CD4-positive, alpha-beta T cell treated with Interleukin-1 beta for 1 hour (primary cell): ENCODE measurements around the gene TIMELESS.
"Not testable (repeated sequence)": the region's sequence is repeated elsewhere in the genome, so short reads cannot be mapped to it uniquely, and the experiment has no call there.

ENCODE experiments used
- DNase-seq, 2 donors: peaks; one replicate each; pipeline ENCODE4 v3.0.0-alpha.2; 2020 to 2022

TIMELESS gene

DNA sequence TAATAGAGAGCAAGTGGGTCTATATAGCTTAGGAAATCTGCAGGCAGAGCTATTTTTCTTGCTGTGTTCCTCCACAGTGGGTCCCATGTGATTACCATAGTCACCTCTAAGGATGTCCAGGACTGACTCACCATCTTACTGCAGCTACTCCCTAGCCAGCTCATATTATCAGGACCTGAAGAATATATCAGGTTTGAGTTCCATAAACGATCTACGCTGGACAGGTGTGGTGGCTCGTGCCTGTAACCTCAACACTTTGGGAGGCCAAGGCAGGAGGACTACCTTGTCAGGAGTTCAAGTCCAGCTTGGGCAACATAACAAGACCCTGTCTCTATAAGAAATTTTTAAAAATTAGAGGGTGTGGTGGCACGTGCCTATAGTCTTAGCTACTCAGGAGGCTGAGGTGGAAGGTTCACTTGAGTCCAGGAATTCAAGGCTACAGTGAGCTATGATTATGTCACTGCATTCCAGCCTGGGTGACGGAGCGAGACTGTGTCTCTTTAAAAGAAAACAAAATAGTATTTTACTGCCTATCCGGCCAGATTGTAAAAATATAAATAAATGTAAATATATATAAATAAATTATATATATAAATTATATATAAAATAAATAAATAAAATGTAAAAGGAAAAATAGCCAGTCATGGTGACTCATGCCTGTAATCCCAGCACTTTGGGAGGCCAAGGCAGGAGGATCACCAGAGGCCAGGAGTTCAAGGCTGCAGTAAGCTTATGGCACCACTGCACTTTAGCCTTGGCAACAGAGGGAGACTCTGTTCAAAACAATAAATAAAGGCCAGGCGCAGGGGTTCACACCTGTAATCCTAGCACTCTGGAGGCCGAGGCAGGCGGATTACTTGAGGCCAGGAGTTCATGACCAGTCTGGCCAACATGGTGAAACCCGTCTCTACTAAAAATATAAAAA lies 12.3 kb upstream of the TIMELESS start:
- no peak for DNase-seq

- DNase-seq: no peak
Measured at GRCh38 chr12:56457817-56458216, 8.6 kb upstream of the TIMELESS start.

DNA sequence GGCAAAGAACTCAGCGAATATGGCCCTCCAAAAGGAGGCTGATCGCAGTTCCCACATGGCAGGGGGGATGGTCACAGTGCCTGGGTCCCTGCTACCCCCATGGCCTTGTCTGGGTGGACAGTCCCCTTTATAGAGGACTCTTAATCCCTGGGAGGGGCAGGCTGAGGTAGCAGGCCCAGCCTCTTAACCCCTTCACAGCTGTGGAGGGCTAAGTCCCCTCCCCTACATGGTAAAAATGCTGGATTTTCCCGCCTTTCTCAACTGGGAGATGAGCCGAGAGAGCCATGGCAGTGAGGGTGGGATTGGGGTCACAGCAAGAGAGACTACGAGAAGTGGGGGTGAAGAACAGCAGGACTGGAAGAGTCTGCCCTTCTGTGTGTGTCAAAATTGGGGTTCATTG lies 5.3 kb upstream of the TIMELESS start, which contains the start of gene MIP:
TSS of gene MIP (minus strand) at position 101 of the 400 bp plus-strand sequence. CDS start at position 57, 44 bp downstream.
- DNase-seq: no peak

- no peak for DNase-seq
Measured at GRCh38 chr12:56451147-56451546, 1.9 kb upstream of the TIMELESS start.

- DNase-seq: no peak
Measured at GRCh38 chr12:56450241-56450640, 1.0 kb upstream of the TIMELESS start.

- no peak for DNase-seq
Measured at GRCh38 chr12:56449622-56449984, 377 bp upstream of the TIMELESS start.

DNA sequence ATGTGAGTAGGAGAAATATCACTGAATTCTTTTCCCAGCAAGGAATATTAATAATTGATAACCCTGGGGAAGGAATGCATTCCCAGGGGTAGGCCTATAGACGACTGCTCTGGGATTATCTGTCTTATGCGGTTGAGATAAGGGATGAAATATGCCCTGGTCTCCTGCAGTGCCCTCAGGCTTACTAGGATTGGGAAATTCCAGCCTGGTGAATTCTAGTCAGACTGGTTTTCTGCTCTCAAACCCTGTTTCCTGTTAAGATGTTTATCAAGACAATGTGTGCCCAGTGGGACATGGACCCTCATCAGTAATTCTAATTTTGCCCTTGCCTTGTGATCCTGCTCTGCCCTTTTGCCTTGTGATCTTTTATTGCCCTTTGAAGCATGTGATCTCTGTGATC lies 6.0 kb downstream of the TIMELESS start:
- not testable (repeated sequence) for DNase-seq

GRCh38 chr12:56437430-56438176 lies 11.6 kb downstream of the TIMELESS start:
- no peak for DNase-seq

- no peak for DNase-seq
Measured at GRCh38 chr12:56434828-56435227, 14.4 kb downstream of the TIMELESS start.

- DNase-seq: no peak
Measured at GRCh38 chr12:56431850-56432249, 17.4 kb downstream of the TIMELESS start.

- DNase-seq: no peak
Measured at GRCh38 chr12:56431288-56431687, 17.9 kb downstream of the TIMELESS start.

DNA sequence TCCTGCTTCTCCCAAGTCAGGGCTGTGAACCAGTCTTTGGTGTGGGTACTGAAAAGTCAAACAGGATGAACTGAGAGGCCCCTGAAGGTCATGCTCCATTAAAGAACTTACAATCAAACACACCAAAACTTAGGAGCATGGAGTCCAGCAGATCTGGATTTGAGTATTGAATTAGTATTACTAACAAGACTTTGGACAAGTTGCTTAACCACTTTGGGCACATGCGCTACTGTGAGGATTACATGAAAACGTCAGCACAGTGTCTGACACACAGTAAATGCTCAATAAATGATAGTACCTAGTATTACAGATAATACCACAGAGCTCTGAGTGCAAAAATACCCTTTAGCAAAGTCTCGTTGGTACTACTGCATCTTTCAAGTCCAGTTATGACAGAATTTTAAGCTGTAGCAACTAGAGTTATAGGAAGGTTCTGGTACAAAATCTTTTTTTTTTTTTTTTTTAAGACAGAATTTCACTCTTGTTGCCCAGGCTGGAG lies 23.2 kb downstream of the TIMELESS start:
- no peak for DNase-seq

DNA sequence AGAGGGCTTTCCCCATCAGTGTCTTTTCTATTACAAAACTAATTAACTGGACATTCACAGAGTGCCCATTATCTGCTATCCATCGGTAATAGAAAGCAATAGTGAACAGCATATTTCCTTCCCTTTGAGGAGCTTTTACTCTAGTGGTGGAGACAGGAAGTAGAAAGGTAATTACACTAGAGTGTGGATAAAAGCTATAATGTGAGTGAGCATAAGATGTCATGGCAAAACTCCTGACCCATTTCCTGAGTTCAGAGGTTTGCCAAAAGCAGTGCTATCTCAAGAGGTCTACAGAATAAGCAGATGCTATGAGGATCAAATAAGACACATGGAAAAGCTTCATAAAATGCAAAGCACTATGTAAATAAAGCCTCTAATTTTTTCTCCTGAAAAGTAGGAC lies 24.0 kb downstream of the TIMELESS start:
- DNase-seq: no peak

- no peak for DNase-seq
Measured at GRCh38 chr12:56420411-56420810, 28.8 kb downstream of the TIMELESS start.

DNA sequence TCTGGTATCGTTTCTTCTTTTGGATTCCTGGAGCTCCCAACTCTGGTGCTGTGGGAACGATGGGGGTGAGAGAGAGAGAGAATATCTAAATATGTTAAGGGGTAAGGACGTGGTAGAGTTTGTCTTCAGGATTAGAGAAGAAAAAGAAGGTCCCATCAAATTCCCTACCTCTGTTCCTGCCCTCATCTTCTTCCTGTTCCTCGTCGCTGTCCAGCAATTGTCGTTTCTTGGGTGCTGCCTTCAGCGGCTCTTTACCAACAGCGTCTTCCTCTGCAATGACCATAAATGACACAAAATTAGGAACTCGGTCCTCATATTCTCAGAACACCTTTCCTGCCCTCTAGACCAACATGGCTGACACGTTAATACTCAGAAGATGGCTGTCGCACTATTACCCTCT lies 31.5 kb downstream of the TIMELESS start:
- DNase-seq: no peak

DNA sequence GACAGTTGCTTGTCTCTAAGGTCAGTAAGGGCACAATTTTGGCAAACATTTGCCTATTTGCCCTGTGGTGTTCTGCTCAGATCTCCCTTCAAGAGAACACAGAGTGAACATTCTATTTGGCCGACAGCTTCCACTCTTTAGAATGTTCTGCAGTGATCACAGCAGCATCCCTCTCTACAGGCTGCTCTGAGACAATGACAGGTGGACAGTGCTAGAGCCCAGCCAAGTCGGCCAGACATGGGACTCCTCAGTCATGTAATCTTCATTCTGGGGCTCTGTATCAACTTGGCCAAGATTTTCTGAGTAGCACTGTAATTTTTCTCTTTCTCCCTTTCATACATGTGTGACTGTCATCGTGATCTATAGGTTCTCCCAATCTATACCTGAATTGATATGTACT lies 34.8 kb downstream of the TIMELESS start:
- no peak for DNase-seq

- DNase-seq: no peak
Measured at GRCh38 chr12:56413392-56413791, 35.8 kb downstream of the TIMELESS start.

- DNase-seq: no peak
Measured at GRCh38 chr12:56411781-56412639, 37.2 kb downstream of the TIMELESS start.

- DNase-seq: no peak
Measured at GRCh38 chr12:56410768-56411167, 38.5 kb downstream of the TIMELESS start.

- DNase-seq: no peak
Measured at GRCh38 chr12:56408799-56409417, 40.3 kb downstream of the TIMELESS start.

- DNase-seq: not testable (repeated sequence)
Measured at GRCh38 chr12:56404227-56404626, 45.0 kb downstream of the TIMELESS start.

- not testable (repeated sequence) for DNase-seq
Measured at GRCh38 chr12:56401612-56402011, 47.6 kb downstream of the TIMELESS start.
